Cardiac muscle cell (in vitro differentiated cells and primary cell): ENCODE measurements around the gene CCDC78. TPM values are rescaled to one million over a fixed set of nuclear protein-coding genes. Genes with fewer than 3 reads are reported as not detected.

Experiments used
- DNase-seq, 2 donors: peaks; one replicate each; pipeline versions ENCODE4 v3.0.0 to v3.0.0-alpha.2; 2010 to 2017; ENCODE audit warnings: low read depth in 1 of 2, low spot score in 1 of 2
- H3K27ac ChIP-seq: fragments of 200-600 bp; sonication (generic); 2 replicates; pipeline ENCODE4 v1.5.1; 2016
- H3K27me3 ChIP-seq: fragments of 200-600 bp; sonication (generic); 2 replicates; pipeline ENCODE4 v1.6.0; 2016; ENCODE audit warnings: control low read depth
- H3K36me3 ChIP-seq: fragments of 200-600 bp; sonication (generic); 2 replicates; pipeline ENCODE4 v1.5.1; 2016; ENCODE audit warnings: control low read depth
- H3K4me1 ChIP-seq: fragments of 200-600 bp; sonication (generic); 2 replicates; pipeline ENCODE4 v1.8.1; 2017; ENCODE audit warnings: low read depth, mild to moderate bottlenecking, mixed run types
- H3K4me3 ChIP-seq: fragments of 200-600 bp; sonication (generic); 2 replicates; pipeline ENCODE4 v1.5.1; 2016; ENCODE audit warnings: mild to moderate bottlenecking
- H3K9me3 ChIP-seq: fragments of 200-600 bp; sonication (generic); 2 replicates; pipeline ENCODE4 v1.5.1; 2017; ENCODE audit warnings: low read depth, mild to moderate bottlenecking, control low read depth
- polyA plus RNA-seq: library from polyadenylated mRNA; unstranded; fragments of >200 nt; fragmentation: Nextera tagmentation; extraction: Ambion mirVana; gene quantifications from 2 replicates; pipeline ENCODE4 v1.2.1, GENCODE V29; 2016
- total RNA-seq: library from RNA; depleted of rRNA; stranded (reverse); fragments of >200 nt; gene quantifications from 2 replicates; pipeline ENCODE4 v1.2.3, GENCODE V29; 2016
- TF ChIP-seq, protein P1 (sequence below): IDR thresholded peaks from 2 replicates; pipeline ENCODE4 v1.5.1; 2012; ENCODE audit warnings: low read depth, mild to moderate bottlenecking, low read length

CCDC78 gene
- total and polyA plus RNA-seq, 2 experiments from 2014 or later: 4.2 to 16.5 TPM

DNA sequence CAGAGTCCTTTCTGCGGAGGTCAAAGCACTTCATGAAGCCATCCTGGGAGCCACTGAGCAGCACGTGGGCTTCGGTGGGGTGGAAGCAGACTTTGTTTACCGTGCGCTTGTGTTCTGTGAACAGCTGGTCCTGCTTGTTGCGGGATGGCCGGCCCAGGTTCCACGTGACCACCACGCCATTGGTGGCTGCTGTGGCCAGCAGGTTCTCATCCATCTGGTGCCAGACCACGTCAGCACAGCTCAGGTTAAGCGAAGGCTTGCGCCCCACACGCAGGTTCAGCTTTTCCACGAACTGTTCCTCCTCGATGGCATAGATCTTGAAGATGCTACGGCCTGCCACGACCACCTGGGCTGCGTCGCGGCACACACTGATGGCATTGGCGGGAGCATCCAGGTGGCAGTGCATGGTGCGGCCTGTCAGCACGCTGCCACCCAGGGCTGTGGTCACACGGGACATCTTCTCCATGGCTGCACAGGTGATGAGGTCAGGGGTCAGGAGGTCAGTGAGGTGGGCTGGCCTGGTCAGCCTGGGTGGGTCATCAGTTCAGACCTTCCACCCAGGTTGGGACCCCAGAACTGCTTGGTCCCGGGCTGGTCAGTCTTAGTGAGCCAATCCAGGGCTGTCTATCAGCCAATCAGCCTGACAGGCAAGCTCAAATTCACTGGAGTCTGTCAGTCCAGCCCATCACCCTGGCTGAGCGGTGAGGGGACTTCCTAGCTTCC lies 36.9 kb downstream of the CCDC78 start:
- Histone ChIP-seq H3K36me3 (peaks cover 11% of the 10 kb centered on the region), H3K9me3 (no peaks in the 10 kb centered on the region), H3K4me3 (peak overlapping the region; percentile 81), H3K27me3 (peaks cover 34% of the 10 kb centered on the region), H3K27ac (peak overlapping the region; percentile 80), H3K4me1 (peaks cover 11% of the 10 kb centered on the region)
- no peak for DNase-seq
- TF ChIP-seq, protein P1, sequence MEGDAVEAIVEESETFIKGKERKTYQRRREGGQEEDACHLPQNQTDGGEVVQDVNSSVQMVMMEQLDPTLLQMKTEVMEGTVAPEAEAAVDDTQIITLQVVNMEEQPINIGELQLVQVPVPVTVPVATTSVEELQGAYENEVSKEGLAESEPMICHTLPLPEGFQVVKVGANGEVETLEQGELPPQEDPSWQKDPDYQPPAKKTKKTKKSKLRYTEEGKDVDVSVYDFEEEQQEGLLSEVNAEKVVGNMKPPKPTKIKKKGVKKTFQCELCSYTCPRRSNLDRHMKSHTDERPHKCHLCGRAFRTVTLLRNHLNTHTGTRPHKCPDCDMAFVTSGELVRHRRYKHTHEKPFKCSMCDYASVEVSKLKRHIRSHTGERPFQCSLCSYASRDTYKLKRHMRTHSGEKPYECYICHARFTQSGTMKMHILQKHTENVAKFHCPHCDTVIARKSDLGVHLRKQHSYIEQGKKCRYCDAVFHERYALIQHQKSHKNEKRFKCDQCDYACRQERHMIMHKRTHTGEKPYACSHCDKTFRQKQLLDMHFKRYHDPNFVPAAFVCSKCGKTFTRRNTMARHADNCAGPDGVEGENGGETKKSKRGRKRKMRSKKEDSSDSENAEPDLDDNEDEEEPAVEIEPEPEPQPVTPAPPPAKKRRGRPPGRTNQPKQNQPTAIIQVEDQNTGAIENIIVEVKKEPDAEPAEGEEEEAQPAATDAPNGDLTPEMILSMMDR: no peak

DNA sequence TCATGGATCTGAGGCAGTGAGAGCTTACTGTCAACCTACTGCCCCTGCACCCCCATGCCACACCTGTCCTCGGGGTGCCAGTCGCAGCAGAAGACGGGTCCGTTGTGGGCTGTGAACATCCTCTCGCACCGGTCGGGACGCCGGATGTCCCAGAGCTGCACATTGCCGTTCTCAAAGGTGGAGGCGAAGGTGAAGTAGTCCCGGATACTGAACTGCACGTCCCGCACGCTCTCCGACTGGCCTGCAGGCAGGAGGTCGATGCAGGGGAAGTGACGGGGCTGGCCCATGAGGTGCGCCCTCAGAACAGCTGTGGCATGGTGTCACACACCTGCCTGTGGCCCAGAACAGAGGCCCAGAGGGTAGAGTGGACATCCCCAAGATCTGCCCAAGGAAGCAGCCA lies 38.7 kb downstream of the CCDC78 start:
- Histone ChIP-seq H3K4me1 (peaks cover 11% of the 10 kb centered on the region), H3K27ac (no peak overlapping the region)
- TF ChIP-seq, protein P1: no peak

DNA sequence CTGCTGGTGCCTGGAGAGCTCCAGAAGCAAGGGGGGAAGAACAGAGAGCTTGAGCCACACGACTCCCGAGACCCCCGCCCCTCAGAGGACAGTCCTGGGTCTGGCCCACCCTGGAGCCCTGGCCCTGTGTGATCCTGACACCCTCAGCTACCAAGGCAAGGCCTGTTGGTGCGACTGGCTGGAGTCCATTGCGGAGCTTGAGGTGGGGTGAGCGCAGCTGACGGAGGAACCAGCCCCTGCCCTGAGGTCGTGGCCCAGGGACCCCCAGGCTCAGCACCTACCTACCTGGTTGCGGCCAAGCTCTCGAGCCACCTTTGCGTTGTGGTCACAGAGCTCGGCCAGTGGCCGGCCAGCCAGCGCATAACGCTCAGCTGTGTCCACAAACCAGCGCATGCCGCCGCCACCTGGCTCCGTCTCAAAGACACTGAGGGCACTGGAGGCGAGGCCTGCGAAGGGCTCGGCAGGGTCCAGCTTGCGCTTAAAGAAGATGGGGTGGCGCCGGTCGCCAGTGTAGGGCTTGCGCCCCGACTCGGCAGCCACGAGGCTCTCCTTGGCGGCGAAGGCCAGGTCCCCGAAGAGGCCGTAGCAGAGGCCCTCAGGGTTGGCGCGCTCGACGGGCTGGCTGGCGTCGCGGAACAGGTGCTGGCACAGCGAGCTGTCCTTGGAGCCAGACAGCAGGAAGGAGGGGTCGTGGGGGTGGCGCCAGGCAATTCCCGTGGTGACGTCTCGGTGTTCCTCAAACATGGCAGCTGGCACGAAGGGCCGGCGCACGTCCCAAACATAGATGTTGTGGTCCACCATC lies 39.6 kb downstream of the CCDC78 start:
- peaks cover 27% of the 10 kb centered on the region for H3K36me3 ChIP-seq
- peaks cover 8% of the 10 kb centered on the region for H3K27me3 ChIP-seq
- DNase-seq: no peak
- H3K4me3 ChIP-seq: no peak overlapping the region
- H3K4me1 ChIP-seq: peaks cover 11% of the 10 kb centered on the region
- TF ChIP-seq, protein P1: no peak
- H3K27ac ChIP-seq: no peak overlapping the region
- H3K9me3 ChIP-seq: no peaks in the 10 kb centered on the region

More for the DNA sequence above, 38.7 kb downstream of the CCDC78 start:
- Histone ChIP-seq H3K27me3 (peaks cover 16% of the 10 kb centered on the region), H3K9me3 (no peaks in the 10 kb centered on the region), H3K36me3 (peaks cover 18% of the 10 kb centered on the region), H3K4me3 (no peak overlapping the region)
- no peak for DNase-seq

DNA sequence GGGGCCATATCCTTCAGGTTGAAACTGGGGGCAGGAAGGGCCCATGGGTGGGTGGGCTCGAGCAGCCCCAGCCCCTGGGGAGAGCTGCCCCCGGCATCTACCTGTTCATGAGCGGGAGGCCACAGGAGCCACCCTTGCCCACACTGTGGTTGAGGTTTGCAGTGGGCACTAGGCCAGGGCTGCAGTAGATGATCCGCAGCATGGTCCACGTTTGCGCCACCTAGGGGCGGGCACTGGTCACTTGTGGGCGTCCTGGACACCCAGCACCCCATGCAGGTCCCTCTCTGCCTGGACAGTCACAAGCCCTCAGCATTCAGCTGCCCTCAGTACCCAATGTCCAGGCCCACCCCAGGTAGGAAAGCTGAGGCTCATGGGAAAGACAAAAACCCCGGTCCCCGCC lies 40.3 kb downstream of the CCDC78 start:
- Histone ChIP-seq H3K27ac (no peak overlapping the region), H3K36me3 (peaks cover 32% of the 10 kb centered on the region), H3K9me3 (no peaks in the 10 kb centered on the region), H3K4me1 (peaks cover 16% of the 10 kb centered on the region), H3K4me3 (no peak overlapping the region), H3K27me3 (peaks cover under 1% of the 10 kb centered on the region)
- TF ChIP-seq, protein P1: peak; percentile 44
- DNase-seq: peak; percentile 43 to 52

DNA sequence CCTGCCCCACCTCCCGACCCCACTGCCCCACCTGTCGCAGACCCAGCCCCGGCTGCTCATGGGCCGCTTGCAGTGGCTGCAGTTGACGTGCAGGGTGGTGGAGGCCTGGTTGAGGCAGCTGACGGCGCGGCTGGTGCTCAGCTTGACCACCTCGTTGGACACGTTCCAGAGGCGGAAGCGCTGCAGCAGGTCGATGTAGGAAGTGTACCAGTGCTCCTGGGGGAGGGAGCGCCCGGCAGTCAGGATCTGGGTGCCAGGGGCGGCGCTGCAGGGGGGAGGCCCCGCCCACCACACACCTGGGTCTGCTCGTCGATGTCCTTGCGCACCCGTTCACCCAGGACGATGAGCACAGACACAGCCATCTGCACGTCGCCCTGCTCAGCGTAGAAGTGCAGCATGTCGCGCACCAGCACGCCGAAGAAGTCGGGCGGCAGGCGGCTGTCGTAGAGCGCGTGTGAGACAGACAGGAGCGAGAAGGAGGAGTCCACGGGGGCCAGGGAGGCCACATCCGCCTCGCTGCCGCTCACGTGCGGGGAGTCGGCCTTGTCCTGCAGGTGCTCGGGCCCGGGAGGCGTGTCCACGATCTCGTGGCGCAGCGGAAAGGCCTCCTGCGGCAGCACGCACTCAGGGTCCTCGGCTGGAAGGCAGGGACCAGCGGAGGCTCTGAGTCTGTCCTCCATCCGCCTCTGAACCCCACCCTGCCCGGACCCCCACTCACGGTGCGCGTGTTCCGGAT lies 41.1 kb downstream of the CCDC78 start:
- Histone ChIP-seq H3K9me3 (no peaks in the 10 kb centered on the region), H3K27me3 (no peaks in the 10 kb centered on the region), H3K4me1 (peaks cover 16% of the 10 kb centered on the region), H3K27ac (peak overlapping the region; percentile 68), H3K36me3 (peaks cover 32% of the 10 kb centered on the region), H3K4me3 (no peak overlapping the region)
- TF ChIP-seq, protein P1: no peak
- DNase-seq: no peak
